HFF-Myc (cell line): ENCODE measurements around the gene PABPN1.

Source experiments
- DNase-seq: peaks from one replicate; pipeline ENCODE4 v3.0.0-alpha.2; 2011; ENCODE audit warnings: low read depth; ENCODE audit errors: extremely low read depth
- H3K4me3 ChIP-seq: replicated peaks from 2 replicates; pipeline ENCODE4 v1.5.1; 2011; ENCODE audit warnings: low read depth, mild to moderate bottlenecking, control low read depth, low read length
- TF ChIP-seq, protein P1 (sequence below): IDR thresholded peaks from 2 replicates; pipeline ENCODE4 v1.5.1; 2012; ENCODE audit warnings: mild to moderate bottlenecking, low read depth, low read length, control low read depth; ENCODE audit errors: missing control alignments

Gene PABPN1

DNA sequence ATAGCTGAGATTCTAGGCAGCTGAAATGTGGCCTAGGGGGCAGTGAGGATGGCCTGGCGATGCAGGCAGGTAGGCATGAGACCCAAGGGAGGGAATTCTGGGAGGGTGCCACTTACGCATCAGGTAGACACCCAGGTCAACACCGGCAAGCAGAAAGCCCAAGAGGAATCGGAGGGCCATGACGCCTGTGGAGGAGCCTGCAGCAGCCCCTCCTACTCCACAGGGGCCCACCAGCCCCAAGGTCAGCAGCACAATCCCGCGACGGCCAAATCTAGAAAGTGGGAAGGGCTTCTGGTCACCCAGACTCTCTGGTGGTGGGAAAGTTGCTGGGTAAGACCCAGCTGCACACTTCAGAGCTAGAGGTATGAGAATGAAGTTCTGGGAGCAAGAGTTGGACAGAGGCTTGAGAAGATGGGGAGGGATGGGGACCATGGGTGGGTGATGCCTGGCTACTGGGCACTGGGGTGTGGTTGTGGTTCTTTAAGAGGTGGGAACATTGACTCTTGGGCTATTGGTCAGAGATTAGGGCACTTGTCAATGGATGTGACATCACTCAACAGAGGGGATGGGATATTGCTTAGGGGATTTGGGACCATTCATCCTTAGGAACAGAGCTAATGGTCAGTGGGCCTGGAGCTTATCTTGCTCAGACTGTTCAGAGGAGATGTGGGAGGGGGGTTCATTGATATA, 28.0 kb downstream of the PABPN1 start:
- DNase-seq, result no peak
- TF ChIP-seq, protein P1, sequence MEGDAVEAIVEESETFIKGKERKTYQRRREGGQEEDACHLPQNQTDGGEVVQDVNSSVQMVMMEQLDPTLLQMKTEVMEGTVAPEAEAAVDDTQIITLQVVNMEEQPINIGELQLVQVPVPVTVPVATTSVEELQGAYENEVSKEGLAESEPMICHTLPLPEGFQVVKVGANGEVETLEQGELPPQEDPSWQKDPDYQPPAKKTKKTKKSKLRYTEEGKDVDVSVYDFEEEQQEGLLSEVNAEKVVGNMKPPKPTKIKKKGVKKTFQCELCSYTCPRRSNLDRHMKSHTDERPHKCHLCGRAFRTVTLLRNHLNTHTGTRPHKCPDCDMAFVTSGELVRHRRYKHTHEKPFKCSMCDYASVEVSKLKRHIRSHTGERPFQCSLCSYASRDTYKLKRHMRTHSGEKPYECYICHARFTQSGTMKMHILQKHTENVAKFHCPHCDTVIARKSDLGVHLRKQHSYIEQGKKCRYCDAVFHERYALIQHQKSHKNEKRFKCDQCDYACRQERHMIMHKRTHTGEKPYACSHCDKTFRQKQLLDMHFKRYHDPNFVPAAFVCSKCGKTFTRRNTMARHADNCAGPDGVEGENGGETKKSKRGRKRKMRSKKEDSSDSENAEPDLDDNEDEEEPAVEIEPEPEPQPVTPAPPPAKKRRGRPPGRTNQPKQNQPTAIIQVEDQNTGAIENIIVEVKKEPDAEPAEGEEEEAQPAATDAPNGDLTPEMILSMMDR, result no peak

DNA sequence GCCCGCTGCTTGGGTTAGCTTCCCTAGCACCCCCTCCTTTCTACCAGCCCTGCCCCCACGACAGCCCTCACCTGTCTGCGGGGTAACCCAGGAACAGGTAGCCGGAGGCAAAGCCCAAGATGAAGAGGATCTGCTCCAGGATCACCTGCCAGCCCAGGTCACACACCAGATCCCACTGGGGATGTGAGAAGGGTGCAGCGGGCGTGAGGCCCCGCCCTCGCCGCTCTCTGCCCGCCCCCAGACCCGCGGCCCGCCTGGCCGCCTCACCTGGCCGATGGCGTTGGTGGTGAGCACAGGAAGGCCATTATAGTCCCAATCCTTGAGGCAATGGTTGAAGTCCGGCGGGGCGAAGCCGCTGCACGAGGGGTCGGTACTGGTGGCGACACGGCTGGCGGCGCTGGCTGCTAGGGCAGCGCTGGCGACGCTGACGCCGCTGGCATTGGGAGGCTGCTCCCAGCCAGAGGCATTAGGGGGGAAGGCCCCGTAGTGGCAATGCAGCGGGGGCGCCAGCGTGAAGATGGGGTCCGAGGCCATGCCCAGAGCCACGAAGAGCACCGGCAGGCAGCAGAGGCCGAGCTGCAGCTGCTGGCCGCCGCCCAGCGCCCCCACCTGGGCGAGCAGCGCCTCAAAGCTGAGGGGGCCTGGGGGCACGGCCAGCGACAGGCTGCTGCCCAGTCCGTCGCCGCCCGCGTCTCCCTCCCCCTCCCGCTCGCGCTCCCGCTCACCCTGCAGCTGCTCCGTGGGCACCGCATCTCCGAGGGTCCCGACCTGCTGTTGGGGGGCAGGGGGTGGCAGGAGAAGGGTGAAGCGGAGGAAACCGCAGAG, 30.6 kb downstream of the PABPN1 start:
- peak overlapping the region; percentile 49 for H3K4me3 ChIP-seq
- TF ChIP-seq, protein P1, result no peak

More for the DNA sequence above, 28.0 kb downstream of the PABPN1 start:
- H3K4me3 ChIP-seq, result no peak overlapping the region

DNA sequence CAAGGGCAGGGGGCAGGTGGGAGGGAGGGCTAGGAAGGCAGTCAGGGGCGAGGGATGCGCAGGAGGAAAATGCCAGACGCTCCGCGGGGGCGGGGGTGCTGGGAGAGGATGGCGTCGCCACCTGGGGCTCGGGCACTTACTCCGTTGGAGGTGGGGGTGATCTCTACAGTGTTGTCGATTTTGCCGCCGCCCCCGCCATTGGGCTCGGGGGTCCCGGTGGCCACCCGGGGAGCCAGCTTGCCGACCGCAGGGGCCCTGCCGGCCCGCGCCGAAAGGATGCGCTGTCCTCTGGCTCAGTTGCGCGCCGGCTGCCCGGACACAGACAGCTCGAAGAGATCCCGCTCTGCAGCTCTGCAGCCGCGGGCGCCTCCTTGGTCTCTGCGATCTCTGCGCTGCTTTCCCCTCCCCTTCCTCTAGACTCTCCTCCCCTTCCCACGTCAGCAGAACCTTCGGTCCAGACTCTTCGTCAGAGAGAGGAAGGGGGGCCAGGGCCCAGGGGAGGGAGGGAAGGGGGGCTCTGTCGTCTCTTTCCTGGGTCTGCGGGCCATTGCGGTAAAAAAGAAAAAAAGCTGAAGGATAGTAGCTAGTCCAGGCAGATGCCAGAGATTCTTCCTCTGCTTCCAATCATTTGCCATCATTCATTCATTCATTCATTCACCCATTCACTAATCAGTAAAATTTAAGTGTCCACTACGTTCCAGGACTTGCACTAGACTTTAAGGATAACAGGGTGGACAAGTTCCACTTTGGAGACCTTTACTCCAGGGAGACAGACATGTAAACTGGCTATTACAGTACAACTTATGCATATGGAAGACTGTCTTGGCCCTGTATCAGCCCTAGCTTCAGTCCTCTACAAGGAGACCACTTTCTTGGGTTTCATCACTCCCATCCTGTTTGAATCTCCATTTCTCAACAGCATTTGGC, 31.5 kb downstream of the PABPN1 start, which contains the start of gene SLC22A17:
TSS of gene SLC22A17 (minus strand) at position 382 of the 927 bp plus-strand sequence.
- TF ChIP-seq, protein P1, result no peak
- peak within 1 kb of the TSS; percentile 49 for H3K4me3 ChIP-seq
- DNase-seq, result no peak

More for the DNA sequence above, 30.6 kb downstream of the PABPN1 start:
- no peak for DNase-seq

DNA sequence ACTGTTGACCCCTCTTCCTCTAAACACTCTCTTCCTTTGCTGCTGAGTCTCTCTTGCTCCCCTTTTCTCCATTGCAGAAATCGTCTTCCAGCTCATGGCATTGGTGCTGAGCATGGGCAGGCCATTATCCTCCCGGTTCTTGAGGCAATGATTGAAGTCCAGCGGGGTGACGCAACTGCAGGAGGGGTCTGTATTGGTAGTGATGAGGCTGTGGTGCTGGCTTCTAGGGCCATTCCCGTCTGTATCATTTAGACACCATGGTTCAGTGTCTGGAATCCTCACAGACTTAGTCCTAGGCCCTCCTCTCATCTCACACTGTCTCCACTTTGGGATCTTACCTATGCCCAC, 32.1 kb downstream of the PABPN1 start:
- TF ChIP-seq, protein P1, result no peak
- no peak overlapping the region for H3K4me3 ChIP-seq
- DNase-seq, result no peak

DNA sequence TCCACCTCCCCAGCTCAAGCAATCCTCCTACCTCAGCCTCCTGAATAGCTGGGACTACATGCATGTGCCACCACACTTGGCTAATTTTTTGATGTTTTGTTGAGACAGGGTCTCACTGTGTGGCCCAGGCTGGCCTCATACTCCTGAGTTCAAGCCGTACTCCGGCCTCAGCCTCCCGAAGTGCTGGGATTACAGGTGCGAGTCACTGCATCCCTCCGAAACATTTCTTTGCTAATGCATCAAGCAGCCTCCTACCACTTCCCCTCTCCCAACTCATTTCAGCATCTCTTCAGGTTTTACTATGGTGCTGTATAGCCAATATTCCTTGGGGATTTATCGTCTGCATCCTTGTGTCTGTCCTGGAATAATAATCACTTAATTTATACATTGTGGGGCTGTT, 33.7 kb downstream of the PABPN1 start:
- TF ChIP-seq, protein P1, result no peak
- H3K4me3 ChIP-seq, result no peak overlapping the region
- DNase-seq, result no peak

DNA sequence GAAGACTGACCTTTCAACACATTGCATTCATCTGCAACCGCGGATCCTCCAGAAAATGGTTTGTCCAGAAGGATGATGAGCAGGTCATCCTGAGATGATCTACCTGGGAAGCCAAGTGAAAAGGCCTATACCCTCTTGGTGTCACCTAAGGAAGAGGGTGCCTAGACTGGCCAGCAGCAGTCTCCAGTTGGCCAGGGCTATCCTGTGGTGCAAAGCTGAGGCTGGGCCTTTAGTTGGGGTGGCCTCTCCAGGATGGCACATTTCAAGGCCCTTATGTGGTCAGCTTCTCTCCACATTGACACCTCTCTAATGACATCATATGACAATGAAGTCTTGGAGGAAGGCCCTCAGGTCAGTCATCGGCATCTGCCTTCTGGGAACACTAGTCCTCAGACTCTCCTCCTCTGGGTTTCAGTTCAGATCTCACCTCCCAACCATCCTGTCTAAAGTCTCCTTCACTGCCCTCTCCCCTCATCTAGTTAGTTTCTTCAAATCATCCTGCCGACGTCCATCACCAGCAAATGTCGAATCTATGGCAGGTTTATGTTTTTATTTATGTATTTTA, 34.7 kb downstream of the PABPN1 start:
- TF ChIP-seq, protein P1, result no peak

More for the DNA sequence above, 34.7 kb downstream of the PABPN1 start:
- H3K4me3 ChIP-seq, result no peak overlapping the region
- DNase-seq, result no peak
